H9 (cell line): ENCODE results near the gene ZBTB16. TPM values are rescaled to one million over a fixed set of nuclear protein-coding genes. Genes with fewer than 3 reads are reported as not detected.

Experiments
- DNase-seq: peaks from one replicate; pipeline ENCODE4 v3.0.0-alpha.2; 2017
- H2AFZ ChIP-seq: one replicate; pipeline ENCODE4 v1.6.1; 2013; ENCODE audit warnings: mild to moderate bottlenecking, low read length, control low read depth, moderate library complexity
- H2AK5ac ChIP-seq: 2 replicates; pipeline ENCODE4 v1.6.1; 2013; ENCODE audit warnings: low read length, control low read depth, mixed read lengths; ENCODE audit not compliant: insufficient read length
- H2BK120ac ChIP-seq: one replicate; pipeline ENCODE4 v1.6.1; 2013; ENCODE audit warnings: low read depth, mild to moderate bottlenecking, low read length, control low read depth, inconsistent platforms; ENCODE audit not compliant: poor library complexity, severe bottlenecking
- H2BK12ac ChIP-seq: 2 replicates; pipeline ENCODE4 v1.6.1; 2013; ENCODE audit warnings: low read length, control low read depth, mixed read lengths, low read depth; ENCODE audit not compliant: insufficient read length
- H2BK15ac ChIP-seq: 2 replicates; pipeline ENCODE4 v1.6.1; 2013; ENCODE audit warnings: low read depth, low read length, control low read depth
- H2BK20ac ChIP-seq: one replicate; pipeline ENCODE4 v1.6.1; 2013; ENCODE audit warnings: low read depth, mild to moderate bottlenecking, low read length, control low read depth, inconsistent platforms; ENCODE audit not compliant: poor library complexity, severe bottlenecking
- H2BK5ac ChIP-seq: 2 replicates; pipeline ENCODE4 v1.6.1; 2013; ENCODE audit warnings: low read length, control low read depth, mixed read lengths; ENCODE audit not compliant: insufficient read length
- H3K14ac ChIP-seq: 2 replicates; pipeline ENCODE4 v1.6.1; 2013; ENCODE audit warnings: low read length, control low read depth; ENCODE audit not compliant: insufficient read depth
- H3K18ac ChIP-seq: 2 replicates; pipeline ENCODE4 v1.6.1; 2013; ENCODE audit warnings: low read depth, mild to moderate bottlenecking, mixed read lengths, low read length, control low read depth; ENCODE audit not compliant: insufficient read length
- H3K23ac ChIP-seq: 2 replicates; pipeline ENCODE4 v1.6.1; 2013; ENCODE audit warnings: low read length, control low read depth, mixed read lengths, low read depth; ENCODE audit not compliant: insufficient read length
- H3K23me2 ChIP-seq: 2 replicates; pipeline ENCODE4 v1.6.1; 2013; ENCODE audit warnings: low read depth, mild to moderate bottlenecking, mixed read lengths, low read length, control low read depth; ENCODE audit not compliant: insufficient read length, poor library complexity, severe bottlenecking
- H3K27ac ChIP-seq: 2 replicates; pipeline ENCODE4 v1.5.1; 2013; ENCODE audit warnings: low read length, control low read depth, mixed read lengths, low read depth; ENCODE audit not compliant: insufficient read length
- H3K27me3 ChIP-seq: 2 replicates; pipeline ENCODE4 v1.6.1; 2013; ENCODE audit warnings: low read length, control low read depth, inconsistent platforms; ENCODE audit not compliant: insufficient read depth
- H3K4ac ChIP-seq: 2 replicates; pipeline ENCODE4 v1.6.1; 2013; ENCODE audit warnings: low read depth, mild to moderate bottlenecking, control low read depth, inconsistent platforms, low read length, moderate library complexity
- H3K4me1 ChIP-seq: 2 replicates; pipeline ENCODE4 v1.6.1; 2013; ENCODE audit warnings: low read length, control low read depth, inconsistent platforms; ENCODE audit not compliant: insufficient read depth
- H3K4me2 ChIP-seq: 2 replicates; pipeline ENCODE4 v1.6.1; 2013; ENCODE audit warnings: low read length, control low read depth, mixed read lengths; ENCODE audit not compliant: insufficient read length, insufficient read depth
- H3K56ac ChIP-seq: 2 replicates; pipeline ENCODE4 v1.6.1; 2013; ENCODE audit warnings: low read depth, mild to moderate bottlenecking, mixed read lengths, low read length, control low read depth; ENCODE audit not compliant: insufficient read length
- H3K79me1 ChIP-seq: 2 replicates; pipeline ENCODE4 v1.6.1; 2013; ENCODE audit warnings: low read depth, mild to moderate bottlenecking, moderate library complexity, low read length, control low read depth, inconsistent platforms; ENCODE audit not compliant: insufficient read depth, poor library complexity, severe bottlenecking
- H3K79me2 ChIP-seq: 2 replicates; pipeline ENCODE4 v1.6.1; 2013; ENCODE audit warnings: low read length, control low read depth, inconsistent platforms; ENCODE audit not compliant: insufficient read depth
- H3K9ac ChIP-seq: 2 replicates; pipeline ENCODE4 v1.6.1; 2013; ENCODE audit warnings: low read length, control low read depth, mixed read lengths; ENCODE audit not compliant: insufficient read length; ENCODE audit errors: extremely low read depth
- H3K9me3 ChIP-seq: one replicate; pipeline ENCODE4 v1.6.1; 2013; ENCODE audit warnings: low read depth, low read length, inconsistent platforms; ENCODE audit not compliant: control insufficient read depth
- H3T11ph ChIP-seq: one replicate; pipeline ENCODE4 v1.6.1; 2013; ENCODE audit warnings: mild to moderate bottlenecking, low read length, control low read depth, inconsistent platforms
- H4K20me1 ChIP-seq: one replicate; pipeline ENCODE4 v1.6.1; 2013; ENCODE audit not compliant: control insufficient read depth, insufficient read length, insufficient read depth
- H4K5ac ChIP-seq: 2 replicates; pipeline ENCODE4 v1.6.1; 2013; ENCODE audit warnings: low read depth, mild to moderate bottlenecking, mixed read lengths, low read length, control low read depth; ENCODE audit not compliant: insufficient read length
- H4K8ac ChIP-seq: replicated peaks from 2 replicates; pipeline ENCODE4 v1.6.1; 2013; ENCODE audit warnings: low read length, control low read depth, mixed read lengths, low read depth; ENCODE audit not compliant: insufficient read length
- H4K91ac ChIP-seq: 2 replicates; pipeline ENCODE4 v1.6.1; 2013; ENCODE audit warnings: low read depth, mild to moderate bottlenecking, moderate library complexity, mixed read lengths, low read length, control low read depth; ENCODE audit not compliant: insufficient read length
- H3K27ac Mint-ChIP-seq, 3 experiments: 2 replicates in 2 of 3; 3 replicates in 1 of 3; pipeline ENCODE4 v1.8.0; 2020 to 2021; ENCODE audit warnings: mixed read lengths in 3 of 3, mild to moderate bottlenecking in 1 of 3, moderate library complexity in 1 of 3
- H3K27me3 Mint-ChIP-seq: 2 replicates; pipeline ENCODE4 v1.8.0; 2021; ENCODE audit warnings: low read depth, mild to moderate bottlenecking, moderate library complexity, mixed read lengths
- H3K36me3 Mint-ChIP-seq, 3 experiments: 2 replicates in 2 of 3; 3 replicates in 1 of 3; pipeline ENCODE4 v1.8.0; 2020 to 2021; ENCODE audit warnings: low read depth in 3 of 3, mixed read lengths in 3 of 3; ENCODE audit not compliant: insufficient read depth in 1 of 3
- H3K4me1 Mint-ChIP-seq, 2 experiments: 2 replicates each; pipeline ENCODE4 v1.8.0; 2020; ENCODE audit warnings: mixed read lengths in 2 of 2
- H3K4me3 Mint-ChIP-seq, 2 experiments: 2 replicates in 1 of 2; 3 replicates in 1 of 2; pipeline ENCODE4 v1.8.0; 2020 to 2021; ENCODE audit warnings: mild to moderate bottlenecking in 2 of 2, mixed read lengths in 2 of 2, moderate library complexity in 1 of 2
- H3K9me3 Mint-ChIP-seq, 2 experiments: 2 replicates in 1 of 2; 3 replicates in 1 of 2; pipeline ENCODE4 v1.8.0; 2020; ENCODE audit warnings: mild to moderate bottlenecking in 2 of 2, mixed read lengths in 2 of 2, moderate library complexity in 1 of 2
- WGBS: extraction: QIAGEN DNeasy Blood & Tissue Kit; methylation state at CpG from one replicate; pipeline ENCODE4 v1.1.7; 2013; ENCODE audit warnings: missing lambda C conversion rate, low lambda C conversion rate, mixed read lengths; ENCODE audit not compliant: insufficient read length; ENCODE audit errors: extremely low coverage; 5-methylcytosine and 5-hydroxymethylcytosine counted together
- total RNA-seq: library from RNA; stranded (reverse); gene quantifications from 2 replicates; pipeline ENCODE4 v1.2.1, GENCODE V29; 2021
- TF ChIP-seq, protein P1 (sequence below): fragments of 200-600 bp; sonication (generic); conservative IDR thresholded peaks from 3 replicates; pipeline ENCODE4 v1.8.0; 2021; ENCODE audit warnings: antibody characterized with exemption, mild to moderate bottlenecking

ZBTB16 gene
- total RNA-seq, 1 experiment from 2014 or later: not detected

DNA sequence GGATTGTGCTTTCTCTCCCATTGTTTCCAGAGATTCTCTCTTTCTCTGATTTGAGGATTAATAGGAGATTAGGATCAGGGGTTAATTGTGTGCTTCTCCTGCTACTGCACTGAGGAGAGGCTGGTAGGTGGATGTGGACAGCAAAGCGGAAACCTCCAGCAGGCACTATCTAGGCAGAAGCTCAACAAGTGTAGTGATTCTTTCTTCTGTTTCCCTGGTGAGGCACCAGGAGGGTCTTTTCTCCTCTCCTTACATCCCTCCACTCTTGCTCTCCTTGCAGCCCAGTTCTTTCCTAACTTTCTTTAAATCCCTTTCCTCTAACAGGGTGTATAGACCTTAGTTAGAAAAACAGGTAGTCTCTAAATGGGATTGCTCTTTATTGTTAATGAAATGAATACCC, 1.9 kb upstream of the ZBTB16 start:
- Mint-ChIP-seq H3K27me3 (peaks cover 93% of the 10 kb centered on the region), H3K27ac (no peak overlapping the region)
- no peak overlapping the region for H3K23ac ChIP-seq

More for the DNA sequence above, 1.9 kb upstream of the ZBTB16 start:
- no peak overlapping the region for H4K91ac ChIP-seq
- H2AK5ac ChIP-seq: no peak overlapping the region
- H3T11ph ChIP-seq: no peak overlapping the region
- no peaks in the 10 kb centered on the region for H3K9me3 ChIP-seq
- H3K27me3 ChIP-seq: peaks cover 57% of the 10 kb centered on the region
- H4K8ac ChIP-seq: no peak overlapping the region
- no peak for DNase-seq
- no peak overlapping the region for H2BK20ac ChIP-seq
- no peaks in the 10 kb centered on the region for H3K4me1 ChIP-seq
- no peak overlapping the region for H2BK15ac ChIP-seq
- Mint-ChIP-seq H3K4me3 (peak overlapping the region in 1 of 2 experiments; percentile 80; a peak in 1 of 5 replicates), H3K4me1 (peaks cover 18 to 33% of the 10 kb centered on the region in 2 experiments), H3K36me3 (no peaks in the 10 kb centered on the region), H3K9me3 (no peaks in the 10 kb centered on the region)
- H2BK5ac ChIP-seq: no peak overlapping the region
- H3K18ac ChIP-seq: no peak overlapping the region
- H2BK12ac ChIP-seq: no peak overlapping the region
- H4K5ac ChIP-seq: no peak overlapping the region
- no CpG with 5 or more reads among the region's 1 CpG for WGBS
- H3K14ac ChIP-seq: no peak overlapping the region
- H3K56ac ChIP-seq: no peak overlapping the region
- H3K27ac ChIP-seq: no peak overlapping the region
- no peaks in the 10 kb centered on the region for H4K20me1 ChIP-seq
- H2BK120ac ChIP-seq: no peak overlapping the region
- peaks cover 17% of the 10 kb centered on the region for H3K23me2 ChIP-seq
- peak overlapping the region; percentile 62 for H3K4me2 ChIP-seq
- no peak overlapping the region for H3K9ac ChIP-seq
- H3K79me2 ChIP-seq: no peaks in the 10 kb centered on the region
- no peak overlapping the region for H3K4ac ChIP-seq
- no peaks in the 10 kb centered on the region for H3K79me1 ChIP-seq
- no peak overlapping the region for H2AFZ ChIP-seq
- TF ChIP-seq, protein P1, sequence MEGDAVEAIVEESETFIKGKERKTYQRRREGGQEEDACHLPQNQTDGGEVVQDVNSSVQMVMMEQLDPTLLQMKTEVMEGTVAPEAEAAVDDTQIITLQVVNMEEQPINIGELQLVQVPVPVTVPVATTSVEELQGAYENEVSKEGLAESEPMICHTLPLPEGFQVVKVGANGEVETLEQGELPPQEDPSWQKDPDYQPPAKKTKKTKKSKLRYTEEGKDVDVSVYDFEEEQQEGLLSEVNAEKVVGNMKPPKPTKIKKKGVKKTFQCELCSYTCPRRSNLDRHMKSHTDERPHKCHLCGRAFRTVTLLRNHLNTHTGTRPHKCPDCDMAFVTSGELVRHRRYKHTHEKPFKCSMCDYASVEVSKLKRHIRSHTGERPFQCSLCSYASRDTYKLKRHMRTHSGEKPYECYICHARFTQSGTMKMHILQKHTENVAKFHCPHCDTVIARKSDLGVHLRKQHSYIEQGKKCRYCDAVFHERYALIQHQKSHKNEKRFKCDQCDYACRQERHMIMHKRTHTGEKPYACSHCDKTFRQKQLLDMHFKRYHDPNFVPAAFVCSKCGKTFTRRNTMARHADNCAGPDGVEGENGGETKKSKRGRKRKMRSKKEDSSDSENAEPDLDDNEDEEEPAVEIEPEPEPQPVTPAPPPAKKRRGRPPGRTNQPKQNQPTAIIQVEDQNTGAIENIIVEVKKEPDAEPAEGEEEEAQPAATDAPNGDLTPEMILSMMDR: no peak
